ENCODE data around the gene TNP2.

Gene TNP2

DNA sequence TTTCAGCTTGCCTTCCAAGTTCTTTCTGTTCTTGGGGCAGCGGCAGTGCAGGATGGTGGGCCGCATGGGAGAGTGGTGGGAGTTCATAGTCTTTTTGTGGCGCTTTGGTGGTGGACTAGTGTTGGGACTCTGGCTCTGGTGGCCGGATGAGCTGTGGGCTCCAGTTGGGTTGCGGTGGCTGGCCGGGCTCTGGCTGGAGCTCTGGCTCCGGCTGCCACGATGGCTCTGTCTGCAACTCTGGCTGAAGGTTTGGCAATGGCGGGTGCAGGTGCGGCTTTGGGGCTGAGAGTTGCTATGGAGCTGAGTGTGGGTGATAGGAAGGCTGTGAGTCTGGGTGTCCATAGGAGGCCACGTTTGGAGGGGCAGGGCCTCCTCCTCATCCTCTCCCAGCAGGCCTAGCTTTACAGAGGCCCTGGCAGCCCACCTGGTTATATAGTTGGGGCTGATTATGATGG, at the start of gene TNP2:
TNP2 (minus strand) TSS at position 405 of the 455 bp plus-strand sequence; CDS start at position 342, 63 bp downstream.
- DNase-seq (ENCODE audit: low read depth in 2 of 2), result no peak

DNA sequence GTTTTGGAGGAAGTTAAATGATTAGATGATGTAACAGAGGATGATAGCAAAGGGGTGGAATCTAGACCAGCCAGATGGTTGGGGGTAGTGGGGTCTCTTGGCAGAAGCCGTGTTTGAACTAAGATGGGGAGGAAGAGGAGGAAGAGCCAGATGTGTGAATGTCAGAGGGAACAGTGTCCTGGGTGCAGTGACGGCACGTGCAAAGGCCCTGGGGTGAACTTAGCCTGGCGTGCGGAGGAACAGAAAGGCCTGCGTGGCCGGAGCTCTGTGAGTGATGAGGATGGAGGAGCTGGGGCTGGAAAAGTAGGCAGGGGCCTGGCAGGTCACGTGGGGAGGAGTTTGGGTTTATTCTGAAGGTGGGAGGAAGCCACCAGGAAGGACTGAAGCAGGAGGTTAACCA, 49.7 kb upstream of the TNP2 start:
- no peak for DNase-seq (ENCODE audit: low read depth in 2 of 2)

DNA sequence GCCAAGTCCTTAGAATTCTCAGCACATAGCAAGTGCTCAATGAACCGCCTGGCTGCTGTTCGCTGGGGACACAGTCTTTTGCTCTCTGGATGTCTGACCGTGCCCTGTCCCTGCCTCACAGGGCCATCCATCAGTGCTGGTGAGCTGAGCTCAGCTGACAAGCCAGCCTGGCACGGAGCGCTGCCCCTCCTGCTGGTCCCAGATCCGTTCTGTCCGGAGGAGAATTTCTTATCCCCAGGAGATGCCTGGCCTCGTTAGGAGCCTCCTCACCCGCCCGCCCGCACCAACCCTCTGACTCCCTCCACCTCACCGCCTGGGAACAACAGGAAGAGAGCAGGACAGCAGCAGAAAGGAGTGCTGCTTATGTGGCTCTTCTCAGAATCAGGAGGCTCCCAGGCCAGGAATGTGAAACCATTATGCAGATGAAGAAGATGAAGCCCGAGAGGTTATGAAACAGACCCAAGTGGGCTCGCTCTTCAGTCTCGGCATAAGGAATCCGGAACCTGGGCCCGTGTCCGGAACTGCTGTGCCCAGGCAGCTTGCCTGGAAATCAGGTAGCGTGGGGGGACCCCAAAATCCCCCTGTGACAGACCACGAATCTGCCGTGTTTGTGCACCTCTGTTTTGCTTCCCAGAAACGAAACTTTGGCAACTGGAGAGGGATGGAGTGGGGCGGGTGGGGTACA, 47.3 kb upstream of the TNP2 start:
- DNase-seq (ENCODE audit: low read depth in 2 of 2), result no peak

DNA sequence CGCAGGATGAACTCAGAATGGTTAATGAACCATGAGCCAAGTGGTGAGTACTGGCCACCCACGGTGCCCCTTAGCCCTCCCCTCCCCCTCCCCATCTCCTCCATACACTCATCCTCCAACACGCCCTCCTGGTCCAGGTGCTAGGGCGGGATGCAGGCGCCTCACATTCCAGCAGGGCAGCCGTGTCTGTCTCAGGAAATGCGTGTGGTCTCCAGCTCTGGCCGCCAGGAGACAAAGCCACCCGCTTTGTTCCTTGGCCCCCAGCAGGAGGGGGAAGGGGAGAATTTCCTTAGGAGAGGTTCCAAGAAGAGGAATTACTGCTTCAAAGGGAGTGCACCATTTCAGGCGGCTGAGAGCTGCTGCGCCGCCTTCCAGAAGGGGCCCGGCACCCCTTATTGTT, 46.4 kb upstream of the TNP2 start:
- no peak for DNase-seq (ENCODE audit: low read depth in 2 of 2)

DNA sequence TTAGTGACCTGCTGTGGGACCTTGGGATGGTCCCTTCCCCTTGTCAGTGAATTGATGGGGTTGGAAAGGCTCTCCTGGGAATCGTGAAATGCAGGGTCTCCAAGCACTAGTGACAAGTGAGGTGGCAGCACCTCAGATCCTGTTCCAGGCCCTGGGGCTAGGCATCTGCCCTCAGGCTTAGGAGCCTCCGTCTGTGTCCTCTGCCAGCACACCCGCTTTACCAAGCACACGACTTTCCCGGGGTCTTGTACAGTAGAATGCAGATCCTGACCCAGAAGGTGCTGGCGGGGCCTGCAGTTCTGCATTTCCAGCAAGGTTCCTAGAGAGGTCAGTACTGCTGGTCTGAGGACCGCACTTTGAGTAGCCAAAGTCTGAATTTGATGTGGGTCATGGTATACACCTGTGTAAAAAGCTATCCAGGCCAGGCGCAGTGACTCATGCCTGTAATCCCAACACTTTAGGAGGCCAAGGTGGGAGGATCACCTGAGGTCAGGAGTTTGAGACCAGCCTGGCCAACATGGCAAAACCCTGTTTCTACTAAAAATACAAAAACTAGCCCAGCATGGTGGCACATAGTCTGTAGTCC, 45.3 kb upstream of the TNP2 start:
- no peak for DNase-seq (ENCODE audit: low read depth in 2 of 2)

GRCh38 chr16:11313493-11314308, 44.6 kb upstream of the TNP2 start:
- DNase-seq (ENCODE audit: low read depth in 2 of 2), result no peak

- DNase-seq (ENCODE audit: low read depth in 2 of 2), result no peak
Measured at GRCh38 chr16:11312718-11313492, 43.8 kb upstream of the TNP2 start.

DNA sequence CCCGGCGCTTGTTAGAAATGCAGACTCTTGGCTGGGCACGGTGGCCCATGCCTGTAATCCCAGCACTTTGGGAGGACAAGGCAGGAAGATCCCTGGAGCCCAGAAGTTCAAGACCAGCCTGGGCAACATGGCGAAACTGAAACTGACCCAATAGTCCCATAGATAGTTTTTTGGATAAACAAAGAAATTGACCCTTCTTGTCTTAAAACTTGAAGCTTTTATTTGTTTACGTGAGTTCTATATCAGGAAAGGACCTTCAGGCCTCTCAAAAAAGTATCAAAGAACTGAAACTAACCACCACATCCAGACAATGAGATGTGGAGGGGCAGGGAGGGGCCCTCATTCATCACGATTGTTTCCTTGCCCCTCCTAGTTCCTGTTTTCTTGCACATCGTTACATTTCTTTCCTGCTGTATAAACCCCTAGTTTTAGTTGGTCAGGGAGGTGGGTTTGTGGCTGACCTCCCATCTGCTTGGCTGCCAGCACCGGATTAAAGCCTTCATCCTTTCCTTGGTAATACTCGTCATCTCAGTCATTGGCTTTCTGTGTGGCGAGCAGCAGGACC, 42.0 kb upstream of the TNP2 start:
- DNase-seq (ENCODE audit: low read depth in 2 of 2), result no peak

GRCh38 chr16:11310634-11310977, 41.5 kb upstream of the TNP2 start:
- no peak for DNase-seq (ENCODE audit: low read depth in 2 of 2)

GRCh38 chr16:11309895-11310633, 40.9 kb upstream of the TNP2 start:
- no peak for DNase-seq (ENCODE audit: low read depth in 2 of 2)

- no peak for DNase-seq (ENCODE audit: low read depth in 2 of 2)
Measured at GRCh38 chr16:11308493-11309283, 39.6 kb upstream of the TNP2 start.

GRCh38 chr16:11307639-11308492, 38.7 kb upstream of the TNP2 start:
- no peak for DNase-seq (ENCODE audit: low read depth in 2 of 2)

DNA sequence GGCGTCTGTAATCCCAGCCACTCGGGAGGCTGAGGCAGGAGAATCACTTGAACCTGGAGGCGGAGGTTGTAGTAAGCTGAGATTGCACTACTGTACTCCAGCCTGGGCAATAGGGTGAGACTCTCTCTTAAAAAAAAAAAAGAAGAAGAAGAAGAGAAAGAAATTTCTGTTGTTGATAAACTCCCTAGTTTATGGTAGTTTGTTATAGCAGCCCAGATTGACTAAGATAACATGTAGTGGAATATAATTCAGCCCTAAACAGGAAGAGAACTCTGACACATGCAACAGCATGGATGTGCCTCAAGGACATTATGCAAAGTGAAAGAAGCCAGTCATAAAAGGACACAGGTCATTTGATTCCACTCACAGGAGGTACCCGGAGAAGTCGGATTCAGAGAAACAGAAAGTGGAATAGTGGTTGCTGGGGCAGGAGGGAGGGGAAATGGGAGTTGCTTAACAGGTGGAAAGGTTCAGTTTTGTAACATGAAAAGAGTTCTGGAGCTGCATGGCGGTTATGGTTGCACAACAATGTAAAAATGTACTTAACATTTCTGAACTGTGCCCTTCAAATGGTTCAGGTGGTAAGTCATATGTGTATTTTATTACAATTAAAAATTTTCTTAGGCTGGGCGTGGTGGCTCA, 38.0 kb upstream of the TNP2 start:
- no peak for DNase-seq (ENCODE audit: low read depth in 2 of 2)

GRCh38 chr16:11306381-11306780, 37.3 kb upstream of the TNP2 start:
- DNase-seq (ENCODE audit: low read depth in 2 of 2), result no peak

DNA sequence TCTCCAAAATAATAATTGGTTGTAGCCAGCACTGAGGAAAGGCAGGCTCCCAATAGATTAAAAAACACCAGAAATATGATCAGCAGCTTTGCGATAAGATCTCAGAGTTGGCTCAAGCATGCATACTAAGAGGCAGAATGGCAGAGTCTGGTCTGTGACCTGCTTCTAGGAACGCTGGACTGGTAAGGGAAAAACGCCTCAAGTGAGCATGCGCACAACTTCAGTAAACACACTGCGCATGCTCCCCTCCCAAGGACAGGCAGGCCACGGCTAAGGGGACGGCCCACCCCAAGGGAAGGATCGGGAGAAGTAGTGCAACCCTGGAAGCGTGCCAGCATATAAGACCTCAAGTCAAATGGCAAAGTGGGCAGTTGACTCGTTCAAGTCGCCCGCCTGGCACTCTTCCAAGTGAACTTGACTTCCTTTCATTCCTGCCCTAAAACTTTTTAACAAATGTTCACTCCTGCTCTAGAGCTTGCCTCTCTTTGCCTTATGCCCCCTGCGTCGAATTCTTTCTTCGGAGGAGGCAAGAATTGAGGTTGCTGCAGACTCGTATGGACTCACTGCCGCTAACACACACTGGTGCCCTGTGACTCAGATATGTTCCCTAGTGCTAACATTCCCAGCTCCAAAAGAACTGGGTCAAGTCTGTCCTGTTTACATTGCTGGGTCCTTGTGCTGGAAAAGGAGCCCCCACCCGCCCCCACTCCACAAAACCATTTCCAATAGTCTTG, 34.4 kb upstream of the TNP2 start:
- DNase-seq (ENCODE audit: low read depth in 2 of 2), result no peak

DNA sequence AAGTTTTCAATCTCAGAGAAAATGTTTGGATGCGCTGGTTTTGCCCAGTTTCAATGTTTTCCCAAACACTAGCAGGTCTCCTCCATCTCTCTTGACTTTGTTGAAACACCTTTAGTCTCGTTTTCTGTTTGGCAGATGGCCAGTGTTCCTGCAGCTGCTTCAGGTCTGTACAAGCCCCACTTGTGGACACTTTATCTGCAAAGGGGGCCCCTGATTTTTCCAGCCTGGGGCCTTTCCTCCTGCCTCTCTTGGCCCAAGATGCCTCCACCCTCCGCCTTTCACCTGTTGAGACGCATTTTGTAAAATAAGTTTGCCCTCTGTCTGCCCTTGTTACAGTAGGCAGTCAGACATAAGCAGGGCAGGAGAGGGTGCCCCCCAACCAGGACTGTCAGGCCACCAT, 33.9 kb upstream of the TNP2 start:
- no peak for DNase-seq (ENCODE audit: low read depth in 2 of 2)

DNA sequence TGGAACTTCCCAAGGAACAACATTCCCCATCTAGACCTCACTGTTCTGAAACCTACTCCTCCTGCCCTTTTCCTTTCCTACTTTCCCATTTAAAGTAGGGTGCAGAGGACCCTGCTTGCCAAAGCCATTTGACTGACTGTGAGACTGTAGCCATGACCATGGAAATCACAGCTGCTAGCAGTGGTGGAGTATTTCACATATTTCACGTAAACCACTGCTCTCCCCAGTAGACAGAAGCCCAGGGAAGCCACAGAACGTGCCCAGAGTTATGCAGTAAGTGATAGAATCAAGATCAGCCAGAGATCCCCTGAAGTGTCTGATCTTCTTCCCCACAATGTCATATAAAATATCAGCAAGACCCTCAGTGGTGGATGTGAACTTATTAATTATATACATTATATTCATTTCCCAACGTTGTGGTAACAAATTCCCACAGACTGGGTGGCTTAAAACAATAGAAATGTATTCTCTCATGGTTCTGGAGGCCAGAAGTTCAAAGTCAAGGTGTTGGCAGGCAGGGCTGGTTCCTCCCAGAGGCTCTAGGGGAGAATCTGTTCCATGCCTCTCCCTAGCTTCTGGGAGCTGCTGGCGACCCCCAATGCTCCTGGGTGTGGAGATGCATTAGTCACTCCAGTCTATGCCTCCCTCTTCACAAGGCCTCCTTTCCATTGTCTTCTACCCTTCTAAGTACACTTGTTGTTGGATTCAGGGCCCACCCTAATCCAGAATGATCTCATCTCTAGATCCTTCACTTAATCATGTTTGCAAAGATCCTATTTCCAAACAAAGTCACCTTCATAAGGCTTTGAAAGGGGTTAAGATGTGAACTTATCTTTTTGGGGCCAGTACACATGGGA, 32.7 kb upstream of the TNP2 start:
- no peak for DNase-seq (ENCODE audit: low read depth in 2 of 2)

Measured in activated CD4-positive, alpha-beta T cell treated with anti-CD3 and anti-CD28 coated beads for 24 hours (primary cell).